H1 (cell line): ENCODE results near the gene TRIM65. TPM values are rescaled to one million over a fixed set of nuclear protein-coding genes. Genes with fewer than 3 reads are reported as not detected.

ENCODE experiments used
- CTCF ChIA-PET: fragments of 300-600 bp; sonication (Branson Sonifier 250); formaldehyde crosslinking; loops from one replicate; lab custom pipeline; 2021; ENCODE audit not compliant: partially characterized antibody; lab: Charles Lee
- POLR2A ChIA-PET: fragments of 300-600 bp; sonication (Branson Sonifier 250); formaldehyde crosslinking; loops from one replicate; lab custom pipeline; 2021; ENCODE audit warnings: inconsistent platforms; ENCODE audit not compliant: partially characterized antibody; lab: Charles Lee
- DNase-seq, 2 experiments: peaks; one replicate each; pipeline versions ENCODE4 v3.0.0 to v3.0.0-alpha.2; 2010 to 2022; ENCODE audit warnings: low spot score in 2 of 2, low read depth in 1 of 2, mixed read lengths in 1 of 2
- FAIRE-seq: peaks from 2 replicates; lab custom pipeline; 2011; peaks lifted over from hg19 to GRCh38; lab: Jason Lieb, UNC
- H2AFZ ChIP-seq: 2 replicates; pipeline ENCODE4 v1.8.1; 2012; ENCODE audit warnings: low read length, inconsistent platforms
- H2AK5ac ChIP-seq: 2 replicates; pipeline ENCODE4 v1.6.1; 2013; ENCODE audit warnings: low read depth, low read length
- H2BK120ac ChIP-seq: replicated peaks from 2 replicates; pipeline ENCODE3; 2013; ENCODE audit warnings: low read depth, low read length, inconsistent platforms
- H2BK12ac ChIP-seq: 2 replicates; pipeline ENCODE4 v1.6.1; 2013; ENCODE audit warnings: low read depth, low read length
- H2BK15ac ChIP-seq: 2 replicates; pipeline ENCODE4 v1.6.1; 2013; ENCODE audit warnings: low read length
- H2BK20ac ChIP-seq: 2 replicates; pipeline ENCODE4 v1.6.1; 2013; ENCODE audit warnings: low read length
- H2BK5ac ChIP-seq: 2 replicates; pipeline ENCODE4 v1.6.1; 2013; ENCODE audit warnings: low read depth, low read length
- H3K14ac ChIP-seq: 2 replicates; pipeline ENCODE4 v1.6.1; 2013; ENCODE audit warnings: inconsistent platforms; ENCODE audit not compliant: insufficient read length
- H3K18ac ChIP-seq: 2 replicates; pipeline ENCODE4 v1.6.1; 2013; ENCODE audit warnings: low read length; ENCODE audit errors: extremely low read depth
- H3K23ac ChIP-seq: 2 replicates; pipeline ENCODE4 v1.6.1; 2013; ENCODE audit warnings: inconsistent platforms; ENCODE audit not compliant: insufficient read length
- H3K23me2 ChIP-seq: 2 replicates; pipeline ENCODE4 v1.6.1; 2013; ENCODE audit warnings: low read depth, low read length
- H3K27ac ChIP-seq: 2 replicates; pipeline ENCODE4 v1.6.1; 2011; ENCODE audit warnings: low read depth, low read length, inconsistent platforms
- H3K27me3 ChIP-seq, 4 experiments: replicated peaks in 1 of 4; 1 replicate in 1 of 4; 2 replicates in 3 of 4; pipeline versions ENCODE4 v1.6.1 to v1.8.1; 2011 to 2013; ENCODE audit warnings: low read length in 3 of 4, mild to moderate bottlenecking in 3 of 4, inconsistent platforms in 2 of 4, mixed read lengths in 2 of 4, moderate library complexity in 1 of 4; ENCODE audit not compliant: control insufficient read depth in 3 of 4, insufficient read depth in 3 of 4; ENCODE audit errors: extremely low read depth in 1 of 4
- H3K36me3 ChIP-seq, 4 experiments: 2 replicates each; pipeline versions ENCODE4 v1.6.1 to v1.8.1; 2011 to 2013; ENCODE audit warnings: mild to moderate bottlenecking in 4 of 4, low read length in 3 of 4, moderate library complexity in 2 of 4, control low read depth in 1 of 4, inconsistent platforms in 1 of 4; ENCODE audit not compliant: insufficient read depth in 4 of 4, control insufficient read depth in 2 of 4
- H3K4ac ChIP-seq: replicated peaks from 2 replicates; pipeline ENCODE3; 2013; ENCODE audit warnings: low read length, low read depth, mixed read lengths, inconsistent platforms; ENCODE audit not compliant: insufficient read length
- H3K4me1 ChIP-seq, 4 experiments: replicated peaks in 1 of 4; 1 replicate in 1 of 4; 2 replicates in 3 of 4; pipeline versions ENCODE4 v1.6.1 to v1.8.1; 2011 to 2013; ENCODE audit warnings: low read length in 3 of 4, inconsistent platforms in 2 of 4, mixed read lengths in 1 of 4; ENCODE audit not compliant: insufficient read depth in 4 of 4, control insufficient read depth in 3 of 4
- H3K4me2 ChIP-seq, 2 experiments: 2 replicates each; pipeline versions ENCODE4 v1.6.1 to v1.8.1; 2011 to 2013; ENCODE audit warnings: low read depth in 2 of 2, low read length in 2 of 2, control low read depth in 1 of 2, inconsistent platforms in 1 of 2, mild to moderate bottlenecking in 1 of 2; ENCODE audit not compliant: insufficient read depth in 1 of 2
- H3K4me3 ChIP-seq, 4 experiments: fragments of 200-600, 300-600 bp in 1 of 4; sonication (generic), shearing (Covaris generic), sonication (Bioruptor Twin) in 1 of 4; 2 replicates each; pipeline versions ENCODE4 v1.5.1 to v1.8.1; 2011 to 2016; ENCODE audit warnings: low read length in 4 of 4, low read depth in 3 of 4, control low read depth in 2 of 4, inconsistent platforms in 2 of 4, mild to moderate bottlenecking in 2 of 4, mixed read lengths in 1 of 4, moderate library complexity in 1 of 4; ENCODE audit not compliant: insufficient read depth in 2 of 4; ENCODE audit errors: extremely low read depth in 1 of 4
- H3K56ac ChIP-seq: replicated peaks from 2 replicates; pipeline ENCODE3; 2013; ENCODE audit warnings: low read depth, mild to moderate bottlenecking, mixed read lengths, low read length, inconsistent platforms; ENCODE audit not compliant: insufficient read length
- H3K79me1 ChIP-seq: 2 replicates; pipeline ENCODE4 v1.6.1; 2013; ENCODE audit warnings: low read depth, low read length, control low read depth
- H3K79me2 ChIP-seq, 2 experiments: 2 replicates each; pipeline versions ENCODE4 v1.6.1 to v1.8.1; 2012 to 2013; ENCODE audit warnings: low read length in 2 of 2, mild to moderate bottlenecking in 2 of 2, inconsistent platforms in 1 of 2; ENCODE audit not compliant: insufficient read depth in 2 of 2, control insufficient read depth in 1 of 2
- H3K9ac ChIP-seq, 4 experiments: replicated peaks in 1 of 4; 1 replicate in 1 of 4; 2 replicates in 3 of 4; pipeline versions ENCODE4 v1.6.1 to v1.8.1; 2011 to 2013; ENCODE audit warnings: low read depth in 3 of 4, low read length in 3 of 4, control low read depth in 2 of 4, mild to moderate bottlenecking in 2 of 4, moderate library complexity in 2 of 4, inconsistent platforms in 1 of 4; ENCODE audit errors: extremely low read depth in 1 of 4
- H3K9me3 ChIP-seq, 2 experiments: 2 replicates each; pipeline versions ENCODE4 v1.6.1 to v1.8.1; 2012 to 2013; ENCODE audit warnings: mild to moderate bottlenecking in 2 of 2, moderate library complexity in 2 of 2, control low read depth in 1 of 2, inconsistent platforms in 1 of 2, low read depth in 1 of 2, low read length in 1 of 2, mixed read lengths in 1 of 2; ENCODE audit not compliant: insufficient read depth in 2 of 2
- H4K20me1 ChIP-seq, 2 experiments: replicated peaks in 1 of 2; 2 replicates each; pipeline versions ENCODE3 to v1.8.1; 2011 to 2013; ENCODE audit warnings: inconsistent platforms in 2 of 2, low read length in 2 of 2, mild to moderate bottlenecking in 1 of 2; ENCODE audit not compliant: insufficient read depth in 2 of 2, control insufficient read depth in 1 of 2
- H4K5ac ChIP-seq: 2 replicates; pipeline ENCODE4 v1.6.1; 2013; ENCODE audit warnings: low read length, low read depth, mixed read lengths, inconsistent platforms; ENCODE audit not compliant: insufficient read length
- H4K8ac ChIP-seq: 2 replicates; pipeline ENCODE4 v1.8.0; 2013; ENCODE audit warnings: mild to moderate bottlenecking, moderate library complexity, low read length, inconsistent platforms; ENCODE audit not compliant: insufficient read depth; ENCODE audit errors: extremely low read depth
- H4K91ac ChIP-seq: replicated peaks from 2 replicates; pipeline ENCODE3; 2013; ENCODE audit warnings: low read length, mixed read lengths, inconsistent platforms; ENCODE audit not compliant: insufficient read length
- ATF3 ChIP-seq: IDR thresholded peaks from 2 replicates; pipeline ENCODE4 v1.6.1; 2011; ENCODE audit warnings: low read depth, mild to moderate bottlenecking, low read length; ENCODE audit not compliant: insufficient read depth
- BACH1 ChIP-seq: IDR thresholded peaks from 2 replicates; pipeline ENCODE4 v1.6.1; 2012; ENCODE audit warnings: low read length, improper control_type of control experiment
- CBX8 ChIP-seq: fragments of 300-800, 300-1000 bp; sonication (generic); IDR thresholded peaks from 2 replicates; pipeline ENCODE4 v1.7.1; 2016; ENCODE audit warnings: low read depth, low read length, borderline replicate concordance
- CHD2 ChIP-seq: IDR thresholded peaks from 2 replicates; pipeline ENCODE4 v1.6.1; 2012; ENCODE audit warnings: low read length, improper control_type of control experiment
- CREB1 ChIP-seq: IDR thresholded peaks from 2 replicates; pipeline ENCODE4 v1.6.1; 2012; ENCODE audit warnings: inconsistent platforms
- FOSL1 ChIP-seq: IDR thresholded peaks from 2 replicates; pipeline ENCODE4 v1.6.1; 2011; ENCODE audit warnings: mild to moderate bottlenecking, low read depth, low read length, moderate library complexity; ENCODE audit not compliant: insufficient read depth
- MAX ChIP-seq: IDR thresholded peaks from 2 replicates; pipeline ENCODE4 v1.6.1; 2012; ENCODE audit warnings: inconsistent platforms
- SIX5 ChIP-seq: IDR thresholded peaks from 2 replicates; pipeline ENCODE4 v1.6.1; 2011; ENCODE audit warnings: mild to moderate bottlenecking, low read depth, low read length
- SP1 ChIP-seq: IDR thresholded peaks from 2 replicates; pipeline ENCODE4 v1.6.1; 2011; ENCODE audit warnings: low read depth, low read length
- SRF ChIP-seq: IDR thresholded peaks from 2 replicates; pipeline ENCODE4 v1.6.1; 2011; ENCODE audit warnings: mild to moderate bottlenecking, low read depth, low read length, moderate library complexity
- TEAD4 ChIP-seq: IDR thresholded peaks from 2 replicates; pipeline ENCODE4 v1.6.1; 2012; ENCODE audit warnings: low read depth, low read length, inconsistent platforms, mixed read lengths
- WGBS, 2 experiments: shearing (Covaris generic) in 1 of 2; methylation state at CpG; one replicate each; pipeline versions ENCODE4 v1.1.6 to v1.1.7; 2013 to 2015; ENCODE audit warnings: low lambda C conversion rate in 2 of 2, mixed read lengths in 2 of 2, inconsistent platforms in 1 of 2, low coverage in 1 of 2, missing lambda C conversion rate in 1 of 2; ENCODE audit not compliant: insufficient replicate concordance in 2 of 2, insufficient coverage in 1 of 2, insufficient read length in 1 of 2; ENCODE audit errors: extremely low coverage in 1 of 2, missing lambda C conversion rate in 1 of 2; 5-methylcytosine and 5-hydroxymethylcytosine counted together
- polyA plus RNA-seq, 7 experiments: library from polyadenylated mRNA; depleted of rRNA in 3 of 7; stranded (reverse) in 5 of 7; unstranded in 2 of 7; fragments of >200 nt in 5 of 7; fragments of 200-250 nt in 2 of 7; gene quantifications; 1 replicate in 5 of 7; 2 replicates in 1 of 7; 4 replicates in 1 of 7; pipeline versions ENCODE4 v1.2.1 to v1.2.3, GENCODE V29; 2011 to 2013; ENCODE audit warnings: missing spikeins in 2 of 7, mixed read lengths in 2 of 7
- total RNA-seq: library from RNA; stranded (reverse); fragmentation: NEBNext Ultra II Directional; extraction: Animal tissue kit (Norgen Biotek cat#: 25700); gene quantifications from 2 replicates; pipeline ENCODE4 v1.2.1, GENCODE V29; 2021

Gene TRIM65
- total and polyA plus RNA-seq, 2 of the 8 experiments (the other 6 are each of a cell fraction or from before 2014, with no cell fraction given), result 21.2 to 48.6 TPM

GRCh38 chr17:75878174-75878998 is 18.4 kb downstream of the TRIM65 start, which contains the start of gene TRIM47:
TRIM47 (minus strand) TSS chr17:75878581; CDS start chr17:75878548, 33 bp downstream.
- Histone ChIP-seq H3K9me3 (no peaks in the 10 kb centered on the region), H3K27ac (no peak within 1 kb of the TSS), H3K4me3 (peak within 1 kb of the TSS; percentile 40 to 72 (median 66)), H3K9ac (peak within 1 kb of the TSS in 2 of 4 experiments; percentile 6 to 53; a peak in 3 of 7 replicates), H3K4ac (no peak within 1 kb of the TSS), H2BK20ac (no peak within 1 kb of the TSS), H2BK5ac (no peak within 1 kb of the TSS), H4K5ac (no peak within 1 kb of the TSS), H2BK12ac (peak within 1 kb of the TSS; percentile 20; the same call in 1 of the 2 replicates), H2AFZ (peak within 1 kb of the TSS; percentile 58), H2BK15ac (no peak within 1 kb of the TSS; the same call in 1 of the 2 replicates), H3K27me3 (peaks cover 10 to 31% (median 24%) of the 10 kb centered on the region in 4 experiments), H3K79me2 (no peaks in the 10 kb centered on the region), H3K23ac (no peak within 1 kb of the TSS), H2BK120ac (no peak within 1 kb of the TSS), H3K36me3 (no peaks in the 10 kb centered on the region), H3K4me1 (peaks cover 0 to 22% (median 12%) of the 10 kb centered on the region in 4 experiments; a peak in 6 of 7 replicates), H2AK5ac (no peak within 1 kb of the TSS), H4K91ac (no peak within 1 kb of the TSS), H4K20me1 (peaks cover 0 to 3% of the 10 kb centered on the region in 2 experiments), H4K8ac (peak within 1 kb of the TSS; percentile 88), H3K18ac (peak within 1 kb of the TSS; percentile 71), H3K56ac (no peak within 1 kb of the TSS), H3K4me2 (peak within 1 kb of the TSS; percentile 73 to 94), H3K79me1 (no peaks in the 10 kb centered on the region), H3K14ac (no peak within 1 kb of the TSS), H3K23me2 (peaks cover 15% of the 10 kb centered on the region; the same call in 1 of the 2 replicates)
- TF ChIP-seq SP1 (no peak), TEAD4 (peak; percentile 44; the same call in 1 of the 2 replicates), SIX5 (no peak), CBX8 (no peak), FOSL1 (peak; percentile 70; the same call in 1 of the 2 replicates), CHD2 (peak; percentile 29; the same call in 1 of the 2 replicates), SRF (no peak), CREB1 (no peak), MAX (peak; percentile 72), BACH1 (0 out of 2 replicates have a peak, but pooled peaks have one; percentile 8), ATF3 (no peak)
- POLR2A ChIA-PET, result interaction anchor here (1.2 to 12.1 kb wide), 12 partner anchors 11 to 201 kb away, joined by 3 to 143 read pairs (median 5); partner anchors contain the start of genes TRIM65, UNC13D, WBP2 and ZACN
- FAIRE-seq (no peak), DNase-seq (peak in 1 of 2 experiments; percentile 71)
- CTCF ChIA-PET, result interaction anchor here (1.0 to 11.3 kb wide), 13 partner anchors 9 to 136 kb away, joined by 3 to 157 read pairs (median 4); partner anchors contain the start of gene TRIM65
- WGBS, 2 experiments, result 6% methylated on average over 56 of the region's 87 CpGs; no CpG with 5 or more reads in 1 of the 2 experiments
